HG03575 (cell line): Measurements from ENCODE around the gene ZNF425.
"Not testable (repeated sequence)": the region's sequence is repeated elsewhere in the genome, so short reads cannot be mapped to it uniquely, and the experiment has no call there.

Source experiments
- ATAC-seq: cut with Tn5 transposase; IDR thresholded peaks from one replicate; pipeline ENCODE4 v1.9.1; 2021; ENCODE audit not compliant: unreplicated experiment, insufficient number of reproducible peaks, low FRiP score; ENCODE audit errors: extremely low read depth

Gene ZNF425

DNA sequence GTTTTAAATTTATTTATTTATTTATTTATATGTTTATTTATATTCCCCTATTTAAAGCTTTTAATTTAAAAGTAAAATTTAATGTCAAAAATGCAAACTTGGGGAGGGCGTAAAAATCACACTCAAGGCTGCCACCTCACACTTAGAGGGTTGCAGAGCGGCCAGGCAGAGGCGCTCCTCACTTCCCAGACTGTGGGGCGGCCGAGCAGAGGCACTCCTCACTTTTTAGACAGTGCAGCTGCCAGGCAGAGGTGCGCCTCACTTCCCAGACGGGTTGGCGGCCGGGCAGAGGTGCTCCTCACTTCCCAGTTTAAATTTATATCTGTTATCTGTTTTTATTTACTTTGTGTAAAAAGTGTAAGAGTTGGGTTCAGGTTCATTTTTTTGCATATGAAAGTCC lies 10.0 kb upstream of the ZNF425 start:
- no peak for ATAC-seq

GRCh38 chr7:149133028-149133710 lies 7.0 kb upstream of the ZNF425 start:
- no peak for ATAC-seq

- no peak for ATAC-seq
Measured at GRCh38 chr7:149130572-149131198, 4.6 kb upstream of the ZNF425 start.

DNA sequence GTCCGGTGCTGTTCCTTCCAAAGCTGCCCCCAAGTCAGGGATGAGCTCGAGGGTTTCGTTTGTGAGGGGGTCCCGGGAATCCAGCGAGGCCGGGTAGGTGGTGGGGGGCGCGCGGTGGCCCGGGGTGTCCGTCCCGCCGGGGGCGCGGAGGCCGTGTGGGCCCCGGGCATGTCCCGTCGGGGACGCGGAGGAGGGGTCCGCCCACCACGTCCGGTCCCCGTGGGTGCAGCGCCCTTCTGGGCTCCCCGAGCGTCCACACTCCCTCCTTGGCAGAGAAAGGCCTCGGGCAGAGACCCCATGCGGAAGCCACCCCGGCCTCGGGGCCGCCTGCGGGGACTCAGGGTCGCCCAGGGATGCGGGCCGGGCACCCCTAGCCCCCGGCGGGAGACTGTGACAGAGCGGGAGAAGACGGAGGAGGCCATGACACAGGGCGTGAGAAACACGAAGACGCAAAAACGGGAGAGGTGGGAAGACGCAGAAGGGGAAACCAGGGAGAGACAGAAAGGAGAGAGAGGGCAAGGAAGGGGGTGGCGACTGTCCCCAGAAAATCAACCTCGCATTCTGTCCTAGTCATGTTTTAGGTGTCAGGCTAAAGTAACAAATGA lies 640 bp upstream of the ZNF425 start:
- no peak for ATAC-seq

DNA sequence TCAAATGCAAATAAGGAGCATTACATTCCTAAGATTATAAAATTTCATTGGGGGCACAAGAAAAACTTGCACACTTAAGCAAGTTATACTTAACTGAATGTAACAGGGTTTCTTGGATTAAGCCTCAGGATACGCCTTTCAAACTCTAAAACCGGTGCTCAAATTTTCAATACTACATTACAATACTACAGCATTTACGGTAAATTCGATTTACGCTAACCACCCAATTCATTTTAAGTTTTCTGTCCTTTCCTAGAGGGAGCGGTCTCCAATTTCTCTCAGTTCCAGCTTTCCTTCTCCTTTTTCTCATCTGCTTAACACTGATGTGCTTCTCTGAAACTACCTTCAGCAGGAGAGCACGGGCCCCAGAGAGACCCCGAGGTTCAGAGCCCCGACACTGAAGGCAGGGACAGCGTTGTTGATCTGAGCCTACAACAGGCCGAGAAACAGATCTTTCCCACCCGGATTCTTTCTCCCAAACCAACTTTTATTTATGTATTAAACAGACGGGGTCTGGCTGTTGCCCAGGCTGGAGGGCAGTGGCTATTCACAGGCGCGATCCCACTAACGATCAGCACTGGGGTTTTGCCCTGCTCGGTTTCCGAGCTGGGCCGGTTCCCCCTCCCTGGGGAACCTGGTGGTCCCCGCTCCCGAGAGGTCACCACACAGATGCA lies 798 bp downstream of the ZNF425 start:
- ATAC-seq = no peak

DNA sequence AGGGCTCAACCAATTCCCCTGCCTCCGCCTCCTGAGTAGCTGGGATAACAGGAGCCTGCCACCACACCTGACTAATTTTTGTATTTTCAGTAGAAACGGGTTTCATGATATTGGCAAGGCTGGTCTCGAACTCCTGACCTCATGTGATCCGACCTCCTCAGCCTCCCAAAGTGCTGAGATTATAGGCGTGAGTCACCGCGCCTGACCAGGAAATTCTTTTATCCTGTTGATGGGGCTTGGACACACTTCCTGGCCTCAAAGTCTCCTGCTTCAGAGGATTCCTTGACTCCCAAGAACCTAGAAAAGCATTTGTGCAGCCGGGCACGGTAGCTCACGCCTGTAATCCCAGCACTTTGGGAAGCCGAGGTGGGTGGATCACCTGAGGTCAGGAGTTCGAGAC lies 16.2 kb downstream of the ZNF425 start:
- no peak for ATAC-seq

DNA sequence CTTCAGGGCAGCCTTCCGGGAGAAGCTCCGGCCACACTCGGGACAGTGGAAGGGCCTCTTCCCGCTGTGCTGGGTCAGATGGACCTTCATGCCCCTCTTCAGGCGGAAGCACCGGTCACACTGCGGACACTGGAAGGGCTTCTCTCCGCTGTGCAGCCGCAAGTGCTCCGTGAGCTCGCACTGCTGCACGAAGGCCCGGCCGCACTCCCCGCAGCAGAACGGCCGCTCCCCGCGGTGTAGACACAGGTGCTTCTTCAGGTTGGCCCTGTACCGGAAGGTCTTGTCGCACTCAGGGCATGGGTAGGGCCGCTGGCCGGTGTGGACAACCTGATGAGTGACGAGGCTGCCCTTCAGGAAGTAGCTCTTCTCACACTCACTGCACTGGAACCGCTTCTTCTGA lies 21.4 kb downstream of the ZNF425 start:
- no peak for ATAC-seq

GRCh38 chr7:149104214-149104613 lies 21.9 kb downstream of the ZNF425 start:
- no peak for ATAC-seq

DNA sequence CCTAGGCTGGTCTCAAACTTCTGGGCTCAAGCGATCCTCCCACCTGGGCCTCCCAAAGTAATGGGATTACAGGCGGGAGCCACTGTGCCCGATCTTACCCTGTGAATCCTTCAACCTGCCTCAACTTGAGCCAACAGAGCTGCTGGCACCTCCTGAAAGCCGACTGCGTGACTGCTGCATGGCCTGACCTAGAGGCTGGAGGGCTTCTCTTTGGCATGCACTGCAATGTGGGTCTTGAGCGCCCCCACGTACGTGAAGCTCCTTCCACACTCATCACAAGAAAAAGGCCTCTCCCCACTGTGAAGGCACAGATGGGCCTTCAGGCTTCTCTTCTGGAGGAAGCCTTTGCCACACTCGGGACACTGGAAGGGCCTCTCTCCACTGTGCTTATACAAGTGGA lies 22.7 kb downstream of the ZNF425 start:
- ATAC-seq = no peak

GRCh38 chr7:149102666-149103065 lies 23.5 kb downstream of the ZNF425 start:
- ATAC-seq = no peak

- no peak for ATAC-seq
Measured at GRCh38 chr7:149100821-149101220, 25.3 kb downstream of the ZNF425 start.

- no peak for ATAC-seq
Measured at GRCh38 chr7:149099058-149099457, 27.1 kb downstream of the ZNF425 start.

DNA sequence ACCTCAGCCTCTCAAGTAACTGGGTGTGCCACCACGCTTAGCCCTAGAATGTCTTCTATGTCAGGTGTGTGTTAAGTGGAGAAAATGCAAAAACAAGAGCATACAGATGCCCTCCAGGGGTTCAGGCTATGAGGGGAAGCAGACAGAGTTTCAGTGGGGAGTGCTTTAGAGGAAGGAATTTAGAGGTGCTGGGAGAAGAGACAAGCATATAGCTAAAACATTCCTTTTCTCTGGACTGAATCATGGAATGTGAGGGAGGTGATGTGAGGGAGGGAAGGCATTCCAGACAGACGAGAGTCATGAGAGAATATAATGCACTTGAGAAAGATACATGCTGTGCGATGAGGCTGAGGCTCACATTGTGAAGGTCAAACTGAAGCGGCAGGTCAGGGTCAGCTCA lies 29.0 kb downstream of the ZNF425 start:
- ATAC-seq = no peak

- ATAC-seq = no peak
Measured at GRCh38 chr7:149093228-149093627, 32.9 kb downstream of the ZNF425 start.

DNA sequence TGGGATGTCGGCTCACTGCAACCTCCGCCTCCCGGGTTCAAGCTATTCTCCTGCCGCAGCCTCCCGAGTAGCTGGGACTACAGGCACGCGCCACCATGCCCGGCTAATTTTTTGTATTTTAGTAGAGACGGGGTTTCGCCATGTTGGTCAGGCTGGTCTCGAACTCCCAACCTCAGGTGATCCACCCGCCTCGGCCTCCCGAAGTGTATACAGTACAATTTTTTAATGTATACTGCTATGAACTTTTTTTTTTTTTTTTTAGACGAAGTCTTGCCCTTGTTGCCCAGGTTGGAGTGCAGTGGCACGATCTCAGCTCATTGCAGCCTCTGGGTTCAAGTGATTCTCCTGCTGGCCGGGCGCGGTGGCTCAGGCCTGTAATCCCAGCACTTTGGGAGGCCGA lies 33.9 kb downstream of the ZNF425 start:
- not testable (repeated sequence) for ATAC-seq

DNA sequence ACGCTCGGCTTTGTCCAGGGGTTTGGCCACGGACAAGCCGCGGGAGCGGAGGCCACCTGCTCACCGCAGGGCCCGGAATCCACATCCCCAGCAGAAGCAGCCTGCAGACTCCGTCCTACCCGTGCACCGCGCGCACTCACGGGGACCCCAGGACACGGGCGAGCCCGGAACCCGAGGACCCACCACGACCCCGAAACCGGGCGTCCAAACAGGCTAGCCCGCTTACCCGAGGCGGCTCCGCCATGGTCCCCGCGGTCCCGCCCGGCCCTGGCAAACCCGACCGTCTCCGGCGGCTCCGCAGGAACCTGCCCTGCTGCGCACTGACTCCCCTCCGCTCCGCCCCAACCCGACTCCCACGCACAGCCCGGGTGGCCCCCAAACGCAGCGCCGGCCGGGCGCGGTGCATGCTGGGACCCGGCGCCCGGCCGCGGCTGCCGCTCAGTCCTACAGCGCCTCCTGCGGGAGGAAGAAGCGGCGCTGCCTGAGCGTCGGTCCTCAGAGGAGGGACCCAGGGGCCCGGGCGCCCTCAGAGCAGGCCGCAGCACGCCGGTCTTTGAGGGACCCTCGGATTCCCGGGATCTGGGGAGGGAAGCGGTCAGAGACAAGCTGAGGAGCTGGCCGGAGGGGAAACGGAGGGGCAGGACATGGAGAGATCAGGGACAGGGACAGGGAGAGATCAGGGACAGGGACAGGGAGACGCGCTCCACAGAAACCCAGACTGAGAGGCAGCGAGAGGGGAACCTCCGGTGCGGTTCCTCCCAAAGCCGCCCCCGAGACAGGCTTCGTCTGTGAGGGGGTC lies 35.5 kb downstream of the ZNF425 start, which contains the start of gene ZNF786:
ZNF786 (minus strand) TSS at position 322 of the 799 bp plus-strand sequence; CDS start at position 244, 78 bp downstream.
- ATAC-seq = peak; percentile 46

- ATAC-seq = no peak
Measured at GRCh38 chr7:149087376-149087775, 38.7 kb downstream of the ZNF425 start.

GRCh38 chr7:149085866-149086265 lies 40.3 kb downstream of the ZNF425 start:
- ATAC-seq = no peak

- no peak for ATAC-seq
Measured at GRCh38 chr7:149084407-149084806, 41.7 kb downstream of the ZNF425 start.
